NCI-H187 (cell line): ENCODE data around the gene C14orf180.

Source experiments
- DNase-seq, 2 experiments: peaks; one replicate each; lab custom pipeline; 2025; lab: John Stamatoyannopoulos, UW

Gene C14orf180

DNA sequence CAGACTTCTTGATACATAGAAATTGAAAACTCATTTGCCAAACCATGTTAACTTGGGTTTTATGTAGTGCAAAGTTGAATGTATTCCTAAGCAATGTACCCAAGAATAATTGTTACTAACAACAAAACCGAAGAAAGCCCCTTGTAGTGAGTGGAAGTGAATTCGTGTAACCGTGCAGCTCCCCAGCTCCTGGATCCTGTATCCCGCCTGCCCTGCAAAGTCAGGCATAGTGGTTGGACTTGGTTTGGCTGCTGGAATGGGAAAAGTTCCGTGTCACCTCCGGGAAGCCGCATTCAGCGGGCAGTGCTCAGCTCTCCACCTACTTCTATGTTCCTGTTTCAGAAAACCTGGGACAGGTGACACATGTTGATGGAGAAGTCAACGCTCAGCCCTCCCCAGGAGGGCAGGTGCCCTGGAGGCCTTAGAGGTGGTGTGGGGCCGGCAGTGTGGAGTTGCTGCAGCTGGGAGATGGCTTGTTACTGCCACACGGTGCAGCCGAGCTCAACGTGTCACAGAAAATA is 29.2 kb upstream of the C14orf180 start:
- no peak for DNase-seq

- DNase-seq: no peak
These were observed 28.5 kb upstream of the C14orf180 start for GRCh38 chr14:104550861-104551728.

GRCh38 chr14:104551851-104552737 is 27.5 kb upstream of the C14orf180 start:
- no peak for DNase-seq

- no peak for DNase-seq
These were observed 26.8 kb upstream of the C14orf180 start for GRCh38 chr14:104552738-104553125.

GRCh38 chr14:104553166-104554087 is 26.1 kb upstream of the C14orf180 start:
- no peak for DNase-seq

DNA sequence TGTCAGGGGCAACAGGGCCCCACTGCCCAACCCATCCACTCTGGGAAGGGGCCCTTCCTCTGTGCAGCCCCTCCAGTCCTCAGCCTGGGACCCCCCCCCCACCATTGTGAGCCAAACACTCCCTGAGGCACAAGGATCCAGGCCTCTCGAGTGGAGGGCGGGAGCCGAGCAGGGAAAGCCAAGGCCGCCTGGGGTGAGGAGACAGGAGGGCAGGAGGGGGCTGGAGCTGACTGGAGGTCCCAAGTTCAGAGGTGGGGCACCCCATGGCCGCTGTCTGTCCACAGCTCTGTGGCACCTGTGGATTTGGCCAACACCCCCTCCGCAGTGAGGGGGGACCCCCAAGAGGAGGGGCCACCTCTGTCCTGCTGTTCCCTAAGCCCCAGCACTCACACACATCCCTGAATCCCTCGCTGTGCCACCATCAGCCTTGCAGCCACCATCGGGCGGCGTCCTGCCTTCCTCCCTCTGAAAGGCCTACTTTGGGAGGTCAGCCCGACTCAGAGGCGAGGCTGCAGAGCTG is 25.4 kb upstream of the C14orf180 start:
- no peak for DNase-seq

- DNase-seq: no peak
These were observed 24.7 kb upstream of the C14orf180 start for GRCh38 chr14:104554608-104555429.

DNA sequence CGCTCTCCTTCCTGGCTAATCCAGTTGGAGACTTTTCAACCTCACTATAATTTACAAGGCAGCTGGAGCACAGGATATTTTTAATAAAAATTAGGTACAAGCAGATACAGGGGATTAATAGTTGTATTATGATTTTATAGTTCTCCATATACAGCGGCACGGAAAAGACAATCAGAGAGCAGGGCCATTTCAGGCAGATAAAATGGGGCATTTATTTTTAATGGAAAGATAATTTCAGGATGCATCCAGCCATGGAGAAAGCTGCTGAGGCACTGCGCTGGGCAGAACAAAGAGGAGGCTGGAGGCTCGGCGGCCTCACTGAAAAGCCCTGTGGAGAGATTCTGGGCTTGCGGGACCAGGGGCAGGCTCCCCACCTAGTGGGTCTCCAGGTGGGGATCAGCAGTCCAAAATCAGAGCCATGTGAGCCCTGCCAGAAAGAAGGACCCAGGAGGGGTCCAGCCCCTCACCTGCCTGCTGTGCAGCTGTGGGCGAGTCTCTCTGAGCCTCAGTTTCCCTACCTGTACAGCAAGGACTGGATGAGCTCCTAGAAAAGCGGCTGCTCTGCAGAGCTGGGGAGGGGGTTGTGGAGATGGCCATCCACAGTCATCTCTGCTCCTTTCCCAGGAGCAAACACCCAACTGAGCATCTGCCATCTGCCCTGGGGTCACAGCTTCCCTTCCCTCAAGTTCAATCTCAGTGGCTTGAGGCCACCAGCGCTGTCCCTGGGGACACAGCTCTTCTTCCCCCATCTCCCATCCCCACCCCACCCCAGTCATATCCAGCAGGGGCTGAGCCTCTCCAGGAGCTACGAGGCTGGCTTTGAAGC is 23.9 kb upstream of the C14orf180 start:
- no peak for DNase-seq

- DNase-seq: no peak
These were observed 23.1 kb upstream of the C14orf180 start for GRCh38 chr14:104556256-104557021.

DNA sequence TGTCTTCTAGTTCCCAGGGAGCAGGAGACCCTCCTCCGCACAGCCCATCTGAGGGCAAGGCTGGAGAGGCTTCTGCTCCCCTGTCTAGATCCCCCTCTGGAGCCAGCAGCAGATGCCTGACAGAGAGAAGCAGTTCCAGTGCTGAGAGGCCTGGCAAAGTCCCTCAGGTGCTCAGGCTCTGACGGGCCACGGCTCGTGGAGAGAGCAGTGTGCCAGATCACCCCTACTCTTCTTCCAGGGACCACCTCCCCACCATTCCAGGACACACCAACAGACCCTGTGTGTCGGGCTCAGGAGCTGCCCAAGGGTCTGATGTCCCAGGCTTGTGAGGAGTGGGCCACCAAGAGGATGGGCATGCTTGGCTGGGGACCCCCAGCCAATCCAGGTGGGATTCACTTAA is 22.5 kb upstream of the C14orf180 start:
- no peak for DNase-seq

GRCh38 chr14:104557766-104558165 is 21.8 kb upstream of the C14orf180 start:
- DNase-seq: no peak

DNA sequence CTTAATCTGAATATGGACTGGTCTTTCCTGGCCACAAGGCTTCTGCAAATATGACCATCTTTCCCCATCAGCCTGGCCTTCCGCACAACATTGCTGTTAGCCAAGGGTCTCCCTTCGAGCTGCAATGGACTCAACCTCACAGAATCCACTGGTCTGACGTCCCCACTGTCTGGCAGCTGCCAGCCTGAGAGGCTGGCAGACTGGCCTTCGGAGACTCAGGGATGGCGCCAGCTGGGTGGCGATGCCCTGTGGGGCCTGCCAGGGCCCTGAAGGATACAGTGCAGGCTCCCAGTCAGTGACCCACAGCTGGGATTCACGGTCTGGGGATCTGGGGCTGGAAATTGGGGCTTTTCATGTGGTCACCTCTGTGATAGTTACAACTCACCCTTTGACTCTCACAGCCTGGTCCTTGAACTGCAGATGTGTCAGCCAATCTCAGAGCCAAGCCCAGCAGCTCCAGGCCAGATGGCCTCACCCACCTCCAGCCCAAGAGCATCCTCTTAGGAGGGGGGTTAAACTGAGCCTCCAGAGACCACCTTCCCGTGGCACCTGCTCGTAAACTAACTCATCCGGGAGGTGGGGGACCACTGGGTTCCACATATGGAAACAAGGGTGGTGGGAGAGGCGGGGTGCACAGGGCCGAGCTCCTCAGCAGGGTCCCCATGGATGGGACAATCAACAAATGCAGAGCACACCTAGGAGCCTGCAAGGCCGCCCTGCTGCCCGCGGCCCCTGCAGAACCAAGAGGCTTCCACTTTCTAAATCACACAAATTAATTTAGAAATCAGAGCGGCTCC is 21.1 kb upstream of the C14orf180 start:
- DNase-seq: no peak

- DNase-seq: no peak
These were observed 20.3 kb upstream of the C14orf180 start for GRCh38 chr14:104559028-104559803.

DNA sequence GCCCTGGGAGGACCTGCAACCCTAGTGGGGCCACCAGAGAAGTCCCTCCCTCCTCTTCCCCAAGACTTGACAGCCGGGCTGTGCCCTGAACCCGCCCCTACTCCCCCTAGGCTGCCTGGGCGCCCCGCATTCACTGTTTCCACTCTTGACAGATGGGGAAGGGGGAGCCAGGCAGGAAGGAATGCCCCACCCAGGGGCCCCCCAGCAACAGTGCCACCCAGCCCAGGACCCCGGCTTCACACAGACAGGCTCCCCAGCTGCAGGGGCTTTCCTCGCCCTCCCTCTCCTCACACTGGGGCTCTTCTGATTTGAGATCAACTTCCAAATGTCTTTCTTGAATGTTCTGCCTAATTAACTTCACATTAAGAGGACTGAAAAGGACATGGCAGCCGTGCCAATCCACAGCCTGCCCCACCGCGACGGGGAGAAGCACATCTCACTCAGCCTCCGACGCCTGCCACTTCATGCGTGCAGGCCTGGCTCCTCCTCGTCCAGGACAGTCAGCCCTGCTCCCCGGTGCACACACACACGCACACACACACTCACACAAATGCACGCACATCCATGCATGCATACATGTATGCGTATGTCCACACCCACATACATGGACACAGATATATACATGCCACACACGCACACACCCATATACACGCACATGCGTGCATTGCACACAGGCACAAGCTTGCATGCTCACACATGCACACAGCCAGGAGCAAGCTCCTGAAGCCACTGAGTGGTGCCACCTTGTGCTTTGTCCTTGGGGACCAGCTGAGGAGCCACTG is 19.6 kb upstream of the C14orf180 start:
- no peak for DNase-seq

GRCh38 chr14:104560586-104560945 is 19.0 kb upstream of the C14orf180 start:
- no peak for DNase-seq

DNA sequence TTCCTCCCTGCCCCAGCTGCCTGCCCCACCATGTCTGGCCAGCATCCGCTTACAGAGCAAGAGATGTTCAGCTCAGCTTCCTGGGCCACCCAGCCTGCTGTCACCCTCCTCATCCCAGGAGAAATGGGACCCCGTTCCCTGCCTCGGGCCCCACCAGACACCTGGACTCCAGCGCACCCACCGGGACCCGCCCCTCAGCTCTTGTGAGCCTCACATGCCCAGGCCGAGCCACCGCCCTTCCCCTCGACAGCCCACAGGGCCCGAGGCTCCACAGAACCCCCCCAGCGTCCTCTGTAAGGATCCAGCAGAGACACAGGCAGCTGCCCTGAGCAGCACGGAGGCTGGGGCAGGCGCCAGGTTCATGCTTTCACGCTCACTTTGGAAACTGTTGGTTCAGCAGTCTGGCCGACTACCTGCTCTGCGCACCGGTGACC is 18.4 kb upstream of the C14orf180 start:
- DNase-seq: no peak
